ENCODE measurements around the gene ZBTB5. TPM values are rescaled to one million over a fixed set of nuclear protein-coding genes. Genes with fewer than 3 reads are reported as not detected.

Gene ZBTB5
- total and polyA plus RNA-seq, 9 of the 15 experiments (the other 6 are each of a cell fraction or from before 2014, with no cell fraction given) = 2.3 to 43.2 (median 15.5) TPM

- ChIA-PET CTCF (ENCODE audit: low intra/inter-chr PET ratio) (no interaction called here), POLR2A (interaction anchor here (0.6 to 2.5 kb wide), 7 partner anchors 10 to 180 kb away, joined by 3 to 11 read pairs (median 4); no protein-coding TSS in a partner anchor)
- peaks cover 16% of the 10 kb centered on the region for H4K20me1 ChIP-seq (replicated peaks; ENCODE audit: control insufficient read depth, insufficient read depth, low read length)
- no peak for FAIRE-seq
- no peaks in the 10 kb centered on the region for H3K27me3 ChIP-seq (ENCODE audit: control insufficient read depth in 2 of 2, insufficient read depth in 2 of 2, low read length in 2 of 2)
- no peak for TF ChIP-seq ZNF253 (CRISPR knock-in tag; conservative IDR thresholded peaks at IDR 0.05)
- no peak for TF ChIP-seq PTTG1 (tag; IDR thresholded peaks at IDR 0.05; ENCODE audit: low read depth)
- TF ChIP-seq BRCA1 (IDR thresholded peaks at IDR 0.05) = no peak
- TF ChIP-seq BRCA1 (CRISPR knock-in tag; IDR thresholded peaks at IDR 0.05) = no peak
- TF ChIP-seq SUPT5H (IDR thresholded peaks at IDR 0.05) = peak; percentile 47; the same call in 1 of the 2 replicates
- no peak for TF ChIP-seq ZNF134 (CRISPR knock-in tag; conservative IDR thresholded peaks at IDR 0.05)
- no peak for TF ChIP-seq TCF3 (CRISPR knock-in tag; IDR thresholded peaks at IDR 0.05)
- no peak for TF ChIP-seq LARP7 (IDR thresholded peaks at IDR 0.05)
- TF ChIP-seq PRMT5 (CRISPR knock-in tag; IDR thresholded peaks at IDR 0.05) = no peak
- TF ChIP-seq CLOCK (CRISPR knock-in tag; IDR thresholded peaks at IDR 0.05; ENCODE audit: borderline replicate concordance) = no peak
- TF ChIP-seq POLR2G (IDR thresholded peaks at IDR 0.05; ENCODE audit: low read depth, low read length) = peak; percentile 30; the same call in 1 of the 2 replicates
- TF ChIP-seq MCM2 (IDR thresholded peaks at IDR 0.05; ENCODE audit: low read depth) = no peak
- TF ChIP-seq POLR2A (conservative IDR thresholded peaks at IDR 0.05) = 0 out of 2 replicates have a peak, but pooled peaks have one; percentile 51
- TF ChIP-seq ZKSCAN3 (CRISPR knock-in tag; IDR thresholded peaks at IDR 0.05) = no peak
- no peak for TF ChIP-seq E4F1 (CRISPR knock-in tag; IDR thresholded peaks at IDR 0.05; ENCODE audit: borderline replicate concordance)
- no peak for TF ChIP-seq MTA2 (IDR thresholded peaks at IDR 0.05; ENCODE audit: low read depth)
- TF ChIP-seq SMARCC2 (IDR thresholded peaks at IDR 0.05; ENCODE audit: low read depth) = no peak
- TF ChIP-seq VEZF1 (CRISPR knock-in tag; IDR thresholded peaks at IDR 0.05) = no peak
- 86% methylated on average over 5 of the region's 5 CpGs for WGBS (ENCODE audit: insufficient coverage, low coverage, missing lambda C conversion rate)
- no TSS peak for BruUV-seq (replicated peaks)
- H3K4me2 ChIP-seq (ENCODE audit: insufficient read depth, low read length) = no peak overlapping the region
- no peak overlapping the region for H3K27ac ChIP-seq (ENCODE audit: extremely low read depth, low read depth, low read length)
- no peak for ATAC-seq
- no peak for DNase-seq (ENCODE audit: extremely low read depth in 1 of 4, low spot score in 3 of 4)
- no peaks in the 10 kb centered on the region; a peak in 1 of 5 replicates for H3K4me1 ChIP-seq (replicated peaks in 1 of 2; ENCODE audit: control insufficient read depth in 2 of 2, insufficient read depth in 2 of 2, low read length in 2 of 2)
- peaks cover 3% of the 10 kb centered on the region for H3K9me1 ChIP-seq (ENCODE audit: control insufficient read depth, insufficient read depth, low read length)
- H3K4me3 ChIP-seq = no peak overlapping the region
- H2AFZ ChIP-seq (ENCODE audit: low read depth, low read length) = no peak overlapping the region
- H3K9ac ChIP-seq (ENCODE audit: insufficient read depth in 1 of 2, low read depth in 2 of 2, low read length in 2 of 2) = no peak overlapping the region; a peak in 1 of 4 replicates
- in situ Hi-C loops (cut with MboI) = no loop called here
- H3K9me3 ChIP-seq (replicated peaks; ENCODE audit: control insufficient read depth, insufficient read depth, low read depth, low read length) = no peaks in the 10 kb centered on the region
- H3K36me3 ChIP-seq (ENCODE audit: control insufficient read depth, insufficient read depth, low read length) = peaks cover 89% of the 10 kb centered on the region
- no peaks in the 10 kb centered on the region for H3K79me2 ChIP-seq (ENCODE audit: control insufficient read depth, insufficient read depth, low read length)
- intact Hi-C loops (cut with micrococcal nuclease) = no loop called here
Measured at GRCh38 chr9:37504605-37505004, 39.4 kb upstream of the ZBTB5 start.

All from K562 (cell line).